HG03520 (cell line): ENCODE data around the gene LYRM4.

Experiments used
- ATAC-seq: cut with Tn5 transposase; IDR thresholded peaks from one replicate; pipeline ENCODE4 v1.9.1; 2021; ENCODE audit warnings: mild to moderate bottlenecking, moderate library complexity; ENCODE audit not compliant: unreplicated experiment

The LYRM4 gene

DNA sequence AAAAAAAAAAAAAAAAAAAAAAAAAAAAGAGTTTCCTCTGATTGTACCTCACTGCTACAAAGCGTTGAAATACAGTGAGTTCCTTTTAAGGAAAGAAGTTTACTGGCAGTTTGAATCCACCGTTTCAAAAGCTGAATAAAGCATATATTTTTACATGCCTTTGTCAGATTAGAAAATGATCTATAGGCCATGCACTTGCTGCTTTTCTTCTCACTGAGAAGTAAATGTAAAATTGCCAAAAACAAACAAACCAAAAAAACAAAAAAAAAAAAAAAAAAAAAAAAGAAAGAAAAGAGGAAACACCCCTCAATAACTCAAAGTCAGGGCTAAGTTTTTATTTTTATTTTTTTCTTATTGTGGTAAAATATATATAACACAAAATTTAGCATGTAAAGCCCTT is 81.9 kb downstream of the LYRM4 start:
- no peak for ATAC-seq

DNA sequence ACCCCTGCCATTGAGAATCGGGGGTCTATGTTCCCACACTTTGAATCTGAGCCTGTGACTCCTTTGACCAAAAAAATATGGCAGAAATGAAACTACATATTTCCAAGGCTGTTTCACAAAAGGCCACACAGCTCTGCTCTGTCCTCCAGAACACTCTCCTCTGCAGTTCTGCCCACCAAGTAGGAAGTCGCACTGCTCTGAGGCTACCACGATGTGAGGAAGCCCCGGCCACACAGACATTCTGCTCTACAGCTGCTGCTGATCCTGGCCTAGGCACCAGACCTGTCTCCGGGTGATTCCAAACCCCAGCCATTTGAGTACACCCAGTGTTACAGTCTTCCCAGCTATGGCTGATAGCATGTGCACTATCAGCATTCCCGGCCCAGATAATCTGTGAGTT is 85.1 kb downstream of the LYRM4 start:
- ATAC-seq = no peak

- no peak for ATAC-seq
Measured at GRCh38 chr6:5174756-5175549, 85.8 kb downstream of the LYRM4 start.

GRCh38 chr6:5174244-5174643 is 86.5 kb downstream of the LYRM4 start:
- ATAC-seq = peak; percentile 87

DNA sequence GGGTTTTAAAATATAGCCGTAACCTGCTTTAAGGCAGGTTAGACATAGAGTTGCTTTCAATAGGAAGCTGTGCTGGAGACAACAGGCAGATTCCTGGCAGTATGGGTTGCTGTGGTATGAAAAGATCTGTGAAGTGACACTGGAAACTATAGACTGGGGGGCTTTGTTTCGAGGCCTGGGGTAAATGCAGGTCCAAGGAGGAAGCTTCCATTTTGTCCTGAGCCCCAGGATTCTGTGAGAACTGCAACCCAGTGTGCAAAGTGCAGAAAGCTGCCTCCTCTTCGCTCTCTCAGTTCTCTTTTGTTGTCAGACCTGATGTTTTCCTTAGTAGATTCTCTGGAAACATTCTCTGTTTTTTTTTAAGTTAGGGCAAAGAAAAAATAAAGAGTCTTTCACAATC is 86.9 kb downstream of the LYRM4 start:
- peak; percentile 33 for ATAC-seq

DNA sequence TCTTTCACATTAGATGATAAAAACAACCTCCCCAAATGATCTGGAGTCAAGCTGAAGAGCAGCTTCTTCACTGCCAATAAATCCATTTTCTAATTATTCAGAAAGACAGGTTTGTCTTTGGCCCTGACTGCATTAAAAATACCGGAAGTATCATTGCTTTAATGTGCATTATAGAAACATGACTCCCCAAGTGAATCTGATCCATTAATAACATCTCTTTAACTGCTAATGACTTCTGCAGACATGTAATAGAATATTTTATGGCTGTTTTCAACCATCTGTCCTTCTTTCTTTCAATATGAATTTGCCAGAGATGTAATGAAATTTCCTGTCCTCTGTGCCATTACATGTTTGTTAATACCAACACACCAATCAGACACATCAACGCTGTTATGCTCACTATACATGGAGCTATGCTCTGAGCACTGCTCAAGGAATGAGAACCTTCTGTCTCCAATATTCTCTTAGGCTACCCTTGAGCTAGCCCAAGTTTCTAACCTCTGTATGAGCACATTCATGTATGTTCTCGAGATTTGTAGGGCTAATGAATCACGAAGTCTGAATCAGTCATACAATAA is 87.8 kb downstream of the LYRM4 start:
- no peak for ATAC-seq

DNA sequence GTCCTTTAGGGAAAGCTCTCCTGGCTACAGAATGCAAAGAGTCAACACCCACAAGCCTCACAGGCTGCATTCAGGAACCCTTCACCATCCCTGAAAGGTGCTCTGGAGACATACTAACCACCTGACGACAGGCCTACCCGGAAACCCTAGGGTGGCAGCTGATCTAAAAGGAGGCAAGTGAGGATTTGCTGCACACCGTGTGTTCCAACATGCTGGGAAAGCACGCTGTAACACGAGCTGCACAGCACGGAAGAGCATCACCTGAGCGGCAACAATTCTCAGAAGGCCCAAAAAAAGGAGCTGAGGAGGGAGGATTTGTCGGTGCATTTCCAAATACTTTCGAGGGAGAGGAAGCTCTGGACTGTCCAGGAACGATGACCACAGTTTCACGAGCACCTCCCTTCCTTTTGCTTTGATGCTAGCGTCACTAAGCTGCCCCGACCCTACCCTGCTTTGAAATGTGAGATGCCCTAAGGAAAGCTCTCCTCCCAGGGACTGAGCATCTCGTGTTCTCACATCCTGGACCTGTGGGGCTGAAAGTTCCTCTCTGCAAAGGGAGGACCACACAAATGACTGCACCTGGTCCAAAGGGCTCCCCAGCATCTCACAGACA is 88.6 kb downstream of the LYRM4 start:
- ATAC-seq = no peak

DNA sequence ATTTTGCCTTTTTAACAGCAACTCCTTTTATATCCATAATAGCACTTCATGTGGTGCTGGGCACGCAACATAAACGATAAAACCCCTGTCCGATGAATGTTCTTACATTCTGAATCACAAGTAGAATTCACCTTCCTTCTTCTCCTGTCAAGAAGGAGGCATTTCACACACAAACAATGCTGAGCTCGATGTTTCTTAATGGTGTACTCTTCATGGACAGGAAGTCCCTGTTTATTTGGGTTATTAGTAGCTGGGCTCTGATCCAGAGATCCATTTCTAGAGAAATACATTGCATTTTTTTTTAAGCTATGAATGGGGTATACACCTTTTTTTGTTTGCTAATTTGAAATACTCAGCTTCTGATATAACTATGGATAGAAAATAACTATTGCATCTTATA is 93.2 kb downstream of the LYRM4 start:
- no peak for ATAC-seq

- ATAC-seq = no peak
Measured at GRCh38 chr6:5164092-5164491, 96.7 kb downstream of the LYRM4 start.

DNA sequence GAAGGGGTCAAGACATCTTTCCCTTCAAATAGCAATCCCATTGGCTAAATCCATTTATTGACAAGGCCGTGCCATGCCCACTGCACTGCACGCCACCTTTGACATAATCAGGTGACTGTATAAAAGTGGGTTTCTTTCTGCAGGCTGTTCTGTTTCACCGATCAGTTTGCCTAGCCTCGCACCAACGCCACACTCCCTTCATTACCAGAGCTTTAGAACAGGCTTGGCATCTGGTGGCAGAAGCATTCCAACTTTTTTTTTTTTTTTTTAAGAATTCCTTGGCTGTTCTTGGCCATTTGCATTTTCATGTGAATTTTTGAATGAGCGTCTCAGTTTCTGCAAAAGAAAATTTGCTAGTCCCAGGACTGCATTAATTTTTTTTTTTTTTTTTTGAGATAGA is 97.5 kb downstream of the LYRM4 start:
- ATAC-seq = no peak

DNA sequence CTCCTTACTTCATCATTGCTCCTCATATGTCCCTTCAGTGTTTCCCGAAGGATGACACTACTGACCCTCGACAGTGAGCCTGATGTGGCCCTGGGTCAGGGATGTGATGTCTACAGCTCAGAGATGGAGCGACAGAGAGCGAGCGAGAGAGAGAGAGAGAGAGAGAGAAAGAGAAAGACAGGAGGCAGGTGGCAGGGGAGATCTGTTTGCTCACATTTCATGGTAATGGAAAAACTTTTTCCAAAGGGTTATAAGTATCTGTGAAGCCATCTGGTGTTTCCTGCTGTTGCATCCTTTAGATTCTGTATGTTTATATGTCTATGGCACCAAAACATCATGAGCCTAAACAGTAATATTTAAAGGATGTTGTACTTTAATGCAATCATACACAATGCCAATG is 98.4 kb downstream of the LYRM4 start:
- no peak for ATAC-seq

GRCh38 chr6:5160206-5160605 is 100.5 kb downstream of the LYRM4 start:
- no peak for ATAC-seq

GRCh38 chr6:5159162-5159561 is 101.6 kb downstream of the LYRM4 start:
- no peak for ATAC-seq

- ATAC-seq = no peak
Measured at GRCh38 chr6:5158180-5158579, 102.6 kb downstream of the LYRM4 start.

GRCh38 chr6:5157621-5158138 is 103.1 kb downstream of the LYRM4 start:
- no peak for ATAC-seq

DNA sequence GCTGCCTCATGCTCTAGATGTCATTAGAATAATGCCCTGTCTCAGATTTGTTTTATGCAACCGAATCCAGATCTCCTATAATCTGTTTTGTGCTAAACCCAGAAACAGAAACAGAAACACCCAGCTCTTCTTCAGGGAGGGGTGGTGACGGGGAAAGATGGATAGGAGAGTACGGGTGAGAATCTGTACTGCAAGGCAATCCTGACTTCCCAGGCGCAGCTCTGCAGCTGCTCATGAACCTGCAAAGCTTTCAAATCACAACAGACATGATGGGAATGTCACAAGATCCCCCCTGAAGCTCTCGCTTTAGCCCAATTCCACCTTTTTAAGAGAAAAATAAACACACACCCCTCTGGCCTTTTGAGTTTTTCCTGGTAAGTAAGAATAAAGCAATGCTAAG is 104.1 kb downstream of the LYRM4 start:
- no peak for ATAC-seq

DNA sequence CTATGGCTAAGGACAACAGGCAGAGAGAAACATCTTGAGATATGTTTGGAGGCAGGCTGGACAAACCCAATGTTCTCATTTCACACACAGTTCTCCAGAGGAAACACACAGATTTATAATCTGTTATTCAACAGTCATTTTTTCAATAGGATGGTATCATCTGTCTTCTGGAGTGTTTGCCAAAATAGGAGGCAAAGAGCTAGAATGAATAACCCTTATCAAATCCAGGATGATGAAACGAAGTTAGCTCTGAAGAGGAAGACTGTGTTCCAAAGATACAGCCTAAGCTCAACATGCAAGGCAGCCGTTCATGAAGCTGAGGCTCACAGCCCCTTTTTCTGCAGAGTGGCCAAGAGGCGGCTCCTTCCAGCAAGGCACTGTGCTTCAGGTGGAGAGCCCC is 104.8 kb downstream of the LYRM4 start:
- ATAC-seq = no peak

GRCh38 chr6:5153186-5153585 is 107.6 kb downstream of the LYRM4 start:
- ATAC-seq = no peak

DNA sequence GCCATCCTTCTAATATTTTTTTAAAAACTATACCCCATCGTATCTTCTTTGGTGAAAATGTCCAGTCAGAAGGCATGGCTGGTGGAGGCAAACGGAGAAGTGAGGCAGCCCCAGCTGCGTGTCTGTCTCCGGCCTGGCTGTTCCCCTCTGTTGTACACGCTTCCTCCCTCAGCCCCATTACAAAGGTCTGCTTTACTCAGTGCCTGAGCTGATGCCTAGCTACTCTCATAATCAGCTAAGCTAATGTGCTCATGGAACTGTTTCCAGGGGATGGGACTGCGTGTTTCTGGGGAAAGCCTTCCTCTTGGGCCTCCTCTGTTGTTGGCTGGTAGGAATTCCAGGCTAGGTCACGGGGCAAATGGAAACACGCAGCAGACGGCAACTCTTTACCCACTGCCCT is 108.3 kb downstream of the LYRM4 start:
- ATAC-seq = no peak

GRCh38 chr6:5151955-5152401 is 108.8 kb downstream of the LYRM4 start:
- no peak for ATAC-seq

DNA sequence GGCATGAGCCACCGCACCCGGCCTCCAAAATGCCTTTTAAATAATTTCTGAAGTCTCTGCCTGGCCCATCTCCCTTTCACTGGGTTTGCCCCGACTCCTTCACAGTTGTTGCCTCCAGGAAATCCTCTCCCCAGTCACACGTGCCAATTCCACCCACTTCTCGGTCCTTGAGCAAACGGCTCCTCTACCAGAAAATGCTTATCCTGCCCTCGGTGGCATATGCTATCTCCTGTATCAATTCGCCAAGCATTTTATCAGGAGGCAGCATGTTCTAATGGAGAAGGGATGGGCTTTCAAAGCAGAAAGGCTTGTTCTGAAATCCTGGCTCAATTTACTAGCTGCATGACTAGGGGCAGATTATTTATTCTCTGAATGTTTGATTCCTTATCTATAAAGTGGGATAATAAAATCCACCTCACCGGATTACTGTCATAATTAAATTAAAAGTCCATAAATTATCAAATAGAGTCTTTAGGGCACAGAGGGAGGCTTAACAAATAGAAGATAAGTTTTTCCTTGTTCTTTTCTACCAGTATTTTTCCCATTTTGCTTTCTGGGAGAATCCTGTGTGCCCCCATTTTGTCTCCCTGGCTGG is 109.3 kb downstream of the LYRM4 start:
- no peak for ATAC-seq
